DMS 273 (cell line): ENCODE results near the gene MEF2C.

Experiments
- DNase-seq: peaks from one replicate; lab custom pipeline; 2025; ENCODE audit not compliant: unreplicated experiment; lab: John Stamatoyannopoulos, UW

The MEF2C gene

DNA sequence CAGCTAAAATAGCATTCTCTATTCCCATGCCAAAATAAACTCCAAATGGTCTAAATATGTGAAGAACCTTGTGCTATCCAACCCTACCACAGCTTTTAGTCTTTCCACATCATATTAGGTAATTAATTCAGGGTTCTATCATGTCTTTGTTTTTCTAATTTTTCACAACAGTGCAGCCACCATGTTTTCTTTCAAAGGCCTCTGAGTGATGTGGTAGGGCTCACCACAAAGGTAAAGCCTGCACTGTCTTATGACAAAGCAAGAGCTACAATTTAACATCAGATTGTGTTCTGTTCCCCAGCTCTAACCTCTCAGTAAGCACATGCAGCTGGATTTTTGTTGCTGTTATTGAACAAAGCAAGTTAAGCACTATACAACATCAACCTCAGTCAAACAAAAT, 52.4 kb downstream of the MEF2C start:
- DNase-seq = no peak

DNA sequence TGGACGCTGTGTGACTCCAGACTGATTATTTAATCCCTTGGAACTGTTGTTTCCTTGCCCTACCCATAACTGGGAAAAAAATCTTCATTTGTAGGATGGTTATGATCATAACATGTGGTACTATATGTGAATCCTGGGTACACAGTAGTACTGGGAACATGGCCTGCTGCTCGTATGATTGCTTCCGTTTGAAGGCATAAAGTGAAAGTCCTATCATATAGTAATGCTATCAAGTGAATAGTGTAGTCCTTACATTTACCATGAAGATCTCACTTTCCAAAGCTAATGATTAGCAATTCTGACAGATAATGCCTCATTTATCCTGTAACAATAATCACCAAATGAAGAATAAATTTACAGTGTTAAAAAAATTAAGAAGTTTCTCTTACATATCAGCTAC, 53.2 kb downstream of the MEF2C start:
- no peak for DNase-seq

DNA sequence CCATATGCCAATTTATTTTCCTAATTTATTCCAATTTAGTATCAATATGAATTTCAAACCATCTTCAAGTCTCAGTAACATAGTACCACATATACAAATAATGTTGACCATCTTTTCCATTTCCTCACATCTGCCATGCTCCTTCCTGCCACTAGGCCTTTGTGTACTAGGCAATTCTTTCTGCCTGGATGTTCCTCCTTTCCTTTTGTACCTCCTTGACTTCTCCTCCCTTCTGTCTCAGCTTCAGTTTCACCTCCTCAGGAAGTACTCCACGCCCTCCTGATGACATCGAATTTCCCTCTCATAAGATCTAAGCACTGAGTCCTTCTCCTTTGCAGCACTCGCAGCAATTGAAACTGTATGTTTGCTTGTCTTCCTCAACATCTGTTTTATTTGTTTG, 53.9 kb downstream of the MEF2C start:
- no peak for DNase-seq

DNA sequence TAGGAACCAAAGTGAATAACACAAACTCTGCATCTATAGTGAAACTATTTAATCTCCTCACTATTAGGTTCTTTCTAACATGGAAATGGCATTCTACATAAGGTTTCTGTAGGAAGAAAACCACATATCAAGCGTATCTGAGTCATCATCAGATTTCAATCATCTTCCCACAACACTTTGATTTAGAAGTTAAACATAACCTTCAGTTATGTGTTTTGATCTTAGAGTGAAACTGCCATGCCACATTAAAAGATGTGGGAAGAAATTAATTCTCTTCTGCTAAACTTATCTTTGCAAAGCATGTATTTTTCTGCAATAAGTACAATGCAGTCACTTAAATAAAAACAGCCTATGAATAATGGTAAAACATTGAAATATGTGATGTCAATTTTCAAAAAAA, 55.0 kb downstream of the MEF2C start:
- no peak for DNase-seq

DNA sequence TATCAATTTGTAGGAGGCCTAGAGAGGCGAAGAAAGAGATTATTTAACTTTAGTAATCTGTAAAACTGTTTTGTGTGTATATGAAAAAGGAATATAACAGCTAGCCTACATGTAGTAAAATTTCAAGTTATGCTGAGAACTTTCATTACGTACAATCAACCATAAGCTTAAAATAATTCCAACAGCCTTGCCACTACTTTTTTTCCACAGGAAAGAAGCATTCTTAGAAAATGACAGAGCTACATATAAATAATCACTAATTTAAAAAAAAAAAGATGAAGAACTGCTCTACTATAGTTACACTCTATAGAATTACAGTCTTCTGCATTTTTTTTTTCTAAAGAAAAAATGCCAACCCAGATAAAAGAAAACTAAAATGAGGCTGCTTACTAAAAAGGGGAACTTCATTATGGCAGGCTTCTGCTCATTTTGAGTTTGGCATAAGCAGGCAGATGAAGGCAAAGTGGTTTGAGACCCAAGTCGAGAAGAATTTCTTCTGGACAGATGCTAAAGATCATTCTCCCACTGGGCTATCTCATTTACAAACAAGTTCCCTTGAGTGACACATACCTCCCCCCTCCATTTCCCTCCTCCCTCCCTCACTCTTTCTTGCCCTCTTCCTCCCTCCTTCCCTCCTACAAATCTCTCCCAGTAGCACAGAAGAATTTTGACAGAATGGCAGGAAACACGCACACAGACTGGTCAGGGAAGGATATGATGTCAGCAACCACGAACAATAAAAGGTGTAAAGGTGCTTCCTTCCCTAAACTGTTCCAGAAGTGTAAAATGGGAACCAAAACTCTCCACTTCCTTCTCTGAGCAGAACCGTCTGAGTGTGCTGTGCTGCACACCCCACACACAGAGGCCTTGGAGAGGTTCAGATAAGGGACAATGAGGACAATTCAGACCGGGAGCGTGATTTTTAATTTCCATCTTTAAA, 56.1 kb downstream of the MEF2C start:
- DNase-seq = no peak

DNA sequence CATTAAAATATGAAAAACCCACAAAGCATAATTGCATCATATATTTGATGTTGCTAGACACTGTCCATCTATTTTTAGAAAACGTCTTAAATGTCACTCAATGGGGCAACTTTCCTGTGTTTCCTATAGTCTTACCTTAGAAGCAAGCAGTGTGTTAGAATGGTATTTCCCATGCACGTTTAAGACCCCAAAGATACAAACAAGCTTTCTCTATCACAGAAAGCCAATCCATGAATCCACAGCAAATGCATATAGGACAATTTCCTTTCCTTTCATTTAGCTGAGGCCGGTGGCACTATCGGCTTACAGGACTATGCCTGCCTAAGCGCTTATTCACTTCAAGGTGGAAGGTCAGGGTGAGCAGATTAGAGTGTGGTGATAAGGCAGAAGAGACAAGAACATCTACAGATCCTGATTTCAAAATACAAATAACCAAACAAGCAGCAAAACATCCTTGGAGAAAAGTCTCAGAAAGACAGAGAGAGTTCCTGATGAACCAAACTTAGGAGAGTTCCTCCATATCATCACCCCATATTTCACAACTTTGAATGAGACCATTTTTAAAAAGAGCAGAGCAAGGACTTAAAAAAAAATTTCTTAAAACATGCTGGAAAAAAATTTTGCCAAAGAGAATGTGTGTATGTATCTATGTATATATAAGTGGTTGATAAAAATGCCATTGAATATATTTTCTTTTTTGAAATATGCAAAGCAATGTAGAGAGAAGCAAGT, 57.2 kb downstream of the MEF2C start:
- no peak for DNase-seq

DNA sequence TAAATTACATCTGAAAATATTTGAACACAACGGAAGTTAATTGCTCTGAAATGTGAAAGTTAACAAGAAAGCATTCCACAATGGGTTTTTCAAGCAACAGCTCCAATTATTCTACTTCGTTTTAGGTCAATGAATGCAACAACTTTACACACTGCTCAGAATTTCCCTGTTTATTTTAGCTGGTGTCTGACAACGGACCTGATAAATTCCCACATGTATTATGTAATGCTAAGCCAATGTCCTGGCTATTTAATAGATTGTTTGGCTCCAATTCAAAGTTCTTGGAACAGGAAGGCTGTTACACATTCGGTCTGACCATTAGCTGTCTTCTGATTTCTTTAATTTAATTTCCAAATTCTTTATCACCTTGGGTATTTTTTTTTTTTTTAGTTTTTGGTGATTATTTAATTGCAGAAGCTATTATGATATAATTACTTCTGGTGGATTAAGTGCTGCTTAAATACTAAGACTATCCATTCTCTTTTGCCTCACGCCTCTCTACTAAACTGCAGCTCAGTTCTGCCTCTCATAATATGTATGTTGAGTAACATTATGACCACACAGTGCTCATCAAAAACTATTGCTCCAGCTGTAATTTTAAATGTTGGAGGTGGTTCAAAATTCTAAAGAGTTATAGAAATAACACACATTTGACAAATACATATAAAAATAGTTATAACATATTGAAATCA, 57.9 kb downstream of the MEF2C start:
- DNase-seq = peak; percentile 23

DNA sequence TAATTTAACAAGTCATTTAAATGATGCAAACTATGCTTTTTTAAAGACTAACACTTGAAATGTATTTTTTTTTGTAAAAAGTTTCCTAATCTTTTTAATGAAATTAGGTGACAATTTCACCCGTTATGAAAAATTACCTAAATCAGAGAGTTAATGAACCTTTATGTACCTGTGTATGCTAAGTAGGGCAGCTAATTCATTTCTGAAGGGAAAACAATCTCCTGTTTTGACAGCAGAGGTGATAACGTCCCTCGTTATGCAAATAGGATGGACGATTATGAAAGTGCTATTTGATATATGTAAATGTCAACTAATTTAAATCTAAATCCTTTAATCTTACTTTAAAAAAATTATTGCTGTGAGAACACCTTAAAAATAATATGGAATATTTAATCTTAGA, 58.8 kb downstream of the MEF2C start:
- DNase-seq = no peak

DNA sequence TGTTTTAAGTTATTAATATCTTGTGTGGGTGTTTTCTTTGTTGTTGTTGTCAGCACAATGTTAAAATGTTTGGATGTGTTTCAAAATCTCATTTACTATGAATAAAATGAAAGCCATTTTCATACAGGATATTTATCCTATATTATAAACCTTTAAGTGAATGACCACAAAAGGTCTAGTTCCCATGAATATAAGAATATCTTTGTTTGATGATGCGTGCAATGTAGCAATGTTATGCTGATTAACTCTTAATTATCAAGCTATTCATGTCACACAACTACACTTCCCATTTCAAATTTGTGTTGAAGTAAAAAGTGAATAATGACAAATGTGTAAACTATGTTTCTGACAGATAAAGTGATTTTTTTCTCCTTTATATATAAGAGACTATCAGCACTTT, 59.8 kb downstream of the MEF2C start:
- no peak for DNase-seq

DNA sequence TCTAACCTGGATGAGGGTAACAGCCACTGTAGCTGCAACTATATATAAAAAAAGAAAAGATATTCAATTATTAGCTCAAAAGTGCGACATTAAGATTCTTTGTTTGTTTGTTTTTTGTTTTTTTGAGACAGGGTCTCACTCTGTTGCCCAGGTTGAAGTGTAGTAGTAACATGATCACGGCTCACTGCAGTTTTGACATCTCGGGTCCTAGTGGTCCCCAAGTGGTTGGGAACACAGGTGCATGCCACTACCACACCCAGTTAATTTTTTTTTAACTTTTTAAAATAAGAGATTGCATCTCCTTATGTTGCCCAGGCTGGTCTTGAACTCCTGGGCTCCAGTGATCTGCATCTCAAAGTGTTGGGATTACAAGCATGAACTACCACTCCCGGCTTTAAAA, 61.8 kb downstream of the MEF2C start:
- DNase-seq = no peak

DNA sequence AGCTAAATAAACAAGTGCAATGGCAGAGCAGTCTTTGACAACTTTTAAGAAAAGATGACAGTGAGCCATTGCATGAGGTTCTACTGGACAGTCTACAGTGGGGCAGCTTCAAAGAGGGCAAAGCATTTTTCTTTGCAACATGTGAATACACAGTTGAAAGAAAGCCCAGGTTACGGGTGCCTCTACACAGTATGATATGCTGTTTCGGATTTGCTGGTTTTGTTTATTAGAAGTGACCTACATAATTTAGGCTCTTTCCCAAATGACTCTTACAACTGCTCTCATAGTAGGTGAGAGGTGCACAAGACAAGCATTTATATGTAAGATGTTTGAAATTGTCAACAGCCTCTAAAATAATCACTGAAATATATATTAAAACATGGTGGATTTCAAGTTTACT, 62.4 kb downstream of the MEF2C start:
- DNase-seq = no peak

DNA sequence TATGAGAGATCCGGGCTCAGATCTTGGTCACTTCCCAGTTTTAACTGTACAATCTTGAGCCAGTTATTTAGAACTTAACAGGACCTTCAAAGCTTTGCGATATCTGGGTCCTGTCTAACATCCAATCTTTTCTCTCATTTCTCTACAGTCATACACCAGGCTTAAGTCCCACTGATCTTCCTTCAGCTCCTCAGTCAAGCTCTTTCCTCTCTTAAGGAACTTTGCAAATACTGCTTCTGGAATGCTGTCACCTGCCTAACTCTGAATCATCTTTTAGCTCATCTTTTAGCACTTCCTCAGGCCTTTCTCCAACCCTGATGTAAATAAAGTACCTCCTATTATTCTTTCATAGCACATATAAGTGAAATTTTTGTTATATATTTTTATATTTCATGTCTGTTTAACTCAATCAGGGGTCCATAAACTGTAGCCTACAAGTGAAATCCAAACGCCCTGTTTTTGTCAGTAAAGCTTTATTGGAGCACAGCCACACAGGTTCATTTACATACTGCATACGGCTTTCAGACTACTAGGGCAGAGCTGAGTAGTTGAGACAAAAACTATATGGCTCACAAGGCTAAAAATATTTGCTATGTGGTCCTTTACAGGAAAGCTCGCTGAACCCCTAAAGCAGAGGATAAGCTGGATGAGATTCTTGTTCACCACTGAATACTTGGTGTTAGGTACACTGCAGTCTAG, 63.5 kb downstream of the MEF2C start:
- no peak for DNase-seq

DNA sequence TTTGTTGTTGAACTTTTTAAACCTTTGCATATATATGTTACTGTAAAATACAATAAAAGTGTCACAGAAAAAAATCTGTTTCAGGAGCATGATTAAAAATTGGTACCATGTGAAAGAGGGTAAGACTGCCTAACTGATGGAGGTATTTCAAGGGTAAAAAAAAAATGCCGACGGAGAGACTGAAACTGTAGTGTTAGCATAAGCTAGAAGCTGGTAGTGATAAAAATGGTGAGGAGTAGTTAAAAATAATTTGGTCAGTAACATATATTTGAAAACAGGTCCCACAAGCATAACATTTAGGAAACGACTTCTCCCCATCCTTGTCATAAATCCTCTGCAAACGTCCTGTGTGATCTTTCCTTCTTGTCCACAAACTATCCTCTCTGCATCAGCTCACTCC, 64.7 kb downstream of the MEF2C start:
- no peak for DNase-seq

DNA sequence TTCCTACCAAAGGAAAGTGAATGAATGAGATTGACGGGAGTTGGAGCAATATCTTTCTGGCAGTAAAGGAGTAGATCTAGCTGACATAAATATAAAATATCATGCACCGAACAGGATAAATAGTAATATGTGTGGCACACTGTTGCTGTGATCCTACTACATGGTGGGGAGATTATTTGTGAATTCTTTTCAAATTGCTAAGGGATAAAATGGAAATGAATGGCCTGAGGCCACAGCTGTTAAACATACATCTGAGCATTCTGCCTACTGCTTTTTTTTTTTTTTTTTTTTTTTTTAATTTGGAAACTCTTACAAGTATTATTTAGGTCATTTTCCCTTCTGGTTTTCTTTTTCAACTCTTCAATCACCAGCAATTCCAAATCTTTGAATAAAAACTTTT, 66.8 kb downstream of the MEF2C start:
- DNase-seq = no peak

DNA sequence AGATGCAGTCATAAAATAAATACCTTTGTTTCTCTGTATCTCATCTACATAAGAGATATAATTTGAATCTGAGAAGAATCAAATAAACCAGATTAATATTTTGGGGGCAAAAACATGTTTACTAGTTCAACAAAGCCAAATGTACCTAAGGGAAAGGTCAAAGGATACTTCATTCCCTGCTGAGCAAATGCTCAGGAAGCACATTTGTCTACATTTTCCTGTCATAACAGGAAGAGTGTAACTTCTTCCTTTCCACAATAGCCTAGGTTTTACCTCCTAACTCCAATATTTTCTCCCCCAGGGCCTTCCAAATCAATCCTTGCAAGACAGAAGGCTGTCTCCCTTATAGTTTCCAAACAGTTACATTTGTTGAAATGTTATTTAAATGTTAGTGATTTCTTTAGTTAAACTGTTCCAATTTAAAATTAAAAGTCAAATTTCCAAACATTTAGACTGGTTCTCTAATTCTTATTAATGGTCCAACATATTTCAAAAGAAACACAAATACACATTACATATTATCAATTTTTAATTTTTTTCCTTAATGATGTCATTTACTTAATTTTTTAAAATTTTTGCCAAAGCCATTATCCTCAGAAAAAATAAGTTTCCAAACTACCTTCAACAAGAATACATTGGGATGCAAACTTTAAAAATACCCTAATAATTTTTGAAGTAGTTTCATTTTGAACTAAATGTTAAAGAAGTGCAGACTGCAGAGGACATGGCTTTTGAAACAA, 67.8 kb downstream of the MEF2C start:
- DNase-seq = no peak

DNA sequence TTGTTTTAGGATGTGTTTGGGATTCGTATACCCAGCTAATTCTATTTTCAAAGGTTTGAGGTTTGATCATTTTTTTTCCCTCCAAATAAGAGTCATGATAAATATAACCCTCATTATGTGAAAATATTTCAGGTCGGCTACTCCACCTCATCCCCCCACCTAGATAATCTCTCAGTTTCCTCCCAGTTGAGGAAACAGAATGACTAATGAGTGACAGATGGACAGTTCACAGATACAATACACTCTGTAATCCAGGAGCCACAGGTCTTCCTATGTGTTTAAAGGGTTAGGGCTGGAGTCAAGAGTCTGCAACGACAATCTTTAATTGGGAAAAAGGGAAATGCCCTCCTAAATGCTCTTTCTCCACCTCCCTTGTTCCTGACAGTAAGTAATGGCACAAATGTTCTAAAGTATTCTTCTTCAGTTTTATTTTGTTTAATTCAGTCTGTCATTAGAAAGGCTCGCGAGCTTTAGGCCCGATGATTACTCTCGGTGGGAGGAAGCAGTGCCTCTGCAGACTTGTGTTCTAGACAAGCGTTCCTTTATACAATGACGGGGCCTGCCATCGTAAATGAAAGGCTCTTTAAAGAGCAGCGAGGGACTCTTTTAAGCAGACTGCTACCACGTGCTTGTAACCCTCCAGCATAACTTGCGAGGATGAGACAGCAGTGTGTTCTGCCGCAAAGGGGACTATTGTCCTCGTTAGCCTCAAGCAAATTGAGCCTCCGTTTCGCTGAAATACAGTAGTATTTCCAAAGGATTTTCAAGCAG, 69.0 kb downstream of the MEF2C start:
- peak; percentile 7 for DNase-seq

DNA sequence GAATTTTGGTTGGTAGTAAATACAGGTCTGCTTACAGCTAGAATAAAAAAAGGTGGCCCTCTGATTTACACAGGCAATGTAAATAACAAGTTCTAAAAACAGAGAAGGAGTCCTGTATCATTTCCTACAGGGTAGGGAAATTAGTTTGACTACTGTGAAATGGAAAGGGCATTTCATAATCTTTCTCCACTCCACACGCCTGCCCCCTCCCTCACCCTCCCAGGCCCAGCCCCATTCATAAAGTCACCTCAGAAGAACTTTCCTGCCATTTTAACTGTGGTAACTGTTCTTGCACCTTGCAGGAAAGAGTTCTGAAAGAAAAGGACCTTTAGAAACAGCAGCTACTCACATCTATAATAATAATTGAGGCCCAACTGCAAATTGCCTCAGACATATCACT, 69.7 kb downstream of the MEF2C start:
- DNase-seq = no peak

DNA sequence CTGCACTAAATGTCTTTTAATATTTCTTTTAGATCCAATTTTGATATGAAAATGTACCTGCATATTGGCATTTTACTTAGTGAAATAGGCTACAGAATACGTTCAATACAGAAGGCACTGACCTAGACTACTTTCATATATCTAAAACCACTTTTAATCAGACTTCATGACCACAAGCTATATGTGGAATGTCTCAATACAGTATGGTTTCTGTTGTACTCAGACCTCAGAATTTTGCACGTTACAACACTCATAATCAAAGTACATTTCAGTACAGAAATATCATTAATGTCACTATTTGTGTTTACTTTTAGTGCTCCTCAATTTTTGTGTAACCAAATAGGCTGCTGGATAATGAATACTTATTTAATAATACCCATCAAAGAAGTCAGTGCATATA, 74.8 kb downstream of the MEF2C start:
- DNase-seq = no peak

DNA sequence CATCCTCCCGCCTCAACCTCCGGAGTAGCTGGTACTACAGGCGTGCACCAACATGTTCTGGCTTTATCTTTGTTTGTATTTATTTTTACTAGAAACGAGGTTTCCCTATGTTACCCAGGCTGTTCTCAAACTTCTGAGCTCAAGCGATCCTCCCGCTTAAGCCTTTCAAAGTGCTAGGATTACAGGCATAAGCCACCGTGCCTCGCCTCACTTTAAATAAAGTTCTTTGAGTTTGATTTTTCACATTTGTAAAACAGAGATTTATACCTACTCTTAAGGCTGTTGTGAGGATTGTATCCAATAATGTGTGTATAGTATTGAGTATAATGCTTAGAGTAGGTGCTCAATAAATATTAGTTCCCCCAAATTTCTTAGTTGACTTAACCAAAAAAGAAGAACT, 75.7 kb downstream of the MEF2C start:
- DNase-seq = no peak

DNA sequence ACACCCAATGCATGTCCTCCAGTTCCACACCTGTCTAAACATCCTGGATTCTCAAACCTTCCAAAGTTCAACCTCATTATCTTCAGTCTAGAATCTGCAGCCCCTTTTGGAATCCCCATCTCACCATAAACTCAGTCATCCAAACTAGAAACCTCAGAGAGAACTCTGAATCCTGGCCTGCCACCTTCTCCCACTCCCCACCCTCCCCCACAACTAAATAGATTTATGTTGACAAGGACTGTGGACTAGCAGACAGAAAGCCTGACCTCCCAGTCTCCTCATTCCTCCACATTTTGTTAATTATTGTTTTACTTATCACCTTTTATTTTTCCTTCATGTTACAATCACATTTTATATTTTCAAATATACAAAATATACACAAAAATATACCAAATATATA, 76.6 kb downstream of the MEF2C start:
- no peak for DNase-seq
